Measurements from ENCODE around the gene CRHR1. TPM values are rescaled to one million over a fixed set of nuclear protein-coding genes. Genes with fewer than 3 reads are reported as not detected.

Gene CRHR1
- total RNA-seq, 1 donor from 2014 or later = 3.7 TPM

DNA sequence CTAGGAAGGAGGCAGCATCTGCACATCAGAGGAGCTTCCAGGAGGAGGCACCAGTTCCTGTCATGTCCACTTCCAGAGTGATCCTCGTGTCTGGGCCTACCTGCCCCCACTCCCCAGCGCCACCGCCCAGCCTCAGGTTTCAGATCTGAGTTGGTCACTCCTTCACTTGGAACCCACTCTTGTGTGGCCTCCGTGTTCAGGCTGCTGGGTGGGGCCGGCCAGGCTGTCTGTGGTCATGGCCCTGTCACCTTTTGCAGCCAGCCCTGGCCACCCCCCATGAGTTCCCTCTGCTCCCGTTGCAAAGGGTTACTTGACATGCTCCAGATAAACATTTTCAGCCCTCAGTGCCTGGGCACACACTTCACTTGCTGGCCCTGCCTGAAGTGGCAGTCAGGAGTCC is 33.9 kb downstream of the CRHR1 start:
- DNase-seq (ENCODE audit: low spot score in 2 of 2) = no peak
- FAIRE-seq = no peak

DNA sequence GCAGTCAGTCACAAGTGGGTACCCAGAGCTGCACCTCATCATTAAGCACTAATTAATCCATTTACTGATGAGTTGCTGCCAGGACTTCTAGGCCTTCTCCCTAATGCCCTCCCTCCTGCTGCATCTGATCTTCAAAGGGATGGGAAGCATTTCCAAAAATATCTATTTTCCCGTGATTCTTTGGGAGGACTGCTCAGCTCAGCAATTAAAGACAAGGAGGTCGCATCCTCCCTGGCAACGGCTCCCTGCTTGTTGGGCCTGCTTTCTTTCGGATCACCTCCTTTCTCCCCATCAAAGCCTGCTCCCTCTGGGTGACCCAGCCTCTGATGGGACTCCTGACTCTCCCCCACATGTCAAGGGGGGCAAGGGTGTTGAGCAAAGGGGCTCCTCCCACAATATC is 34.6 kb downstream of the CRHR1 start:
- FAIRE-seq (no peak), DNase-seq (ENCODE audit: low spot score in 2 of 2) (no peak)

DNA sequence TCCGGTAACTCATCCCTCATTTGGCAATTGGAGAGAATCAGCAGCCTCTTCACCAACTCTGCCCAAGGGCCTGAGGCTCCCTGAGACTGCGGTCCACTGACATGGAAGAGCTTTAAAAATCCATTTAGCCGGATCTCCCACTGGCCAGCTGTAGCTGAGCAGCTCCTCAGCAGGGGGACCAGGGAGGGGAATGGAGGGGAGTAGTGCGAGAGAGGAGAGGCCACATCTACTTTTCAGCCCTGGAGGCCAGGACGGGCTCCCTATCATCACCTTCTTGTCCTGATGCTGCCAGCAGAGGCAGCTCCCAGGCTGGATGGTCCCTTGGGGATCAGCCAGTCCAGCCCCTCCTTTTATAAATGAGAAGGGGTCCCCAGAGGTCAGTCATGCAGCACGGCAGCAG is 35.5 kb downstream of the CRHR1 start:
- no peak for FAIRE-seq
- DNase-seq (ENCODE audit: low spot score in 2 of 2) = no peak

DNA sequence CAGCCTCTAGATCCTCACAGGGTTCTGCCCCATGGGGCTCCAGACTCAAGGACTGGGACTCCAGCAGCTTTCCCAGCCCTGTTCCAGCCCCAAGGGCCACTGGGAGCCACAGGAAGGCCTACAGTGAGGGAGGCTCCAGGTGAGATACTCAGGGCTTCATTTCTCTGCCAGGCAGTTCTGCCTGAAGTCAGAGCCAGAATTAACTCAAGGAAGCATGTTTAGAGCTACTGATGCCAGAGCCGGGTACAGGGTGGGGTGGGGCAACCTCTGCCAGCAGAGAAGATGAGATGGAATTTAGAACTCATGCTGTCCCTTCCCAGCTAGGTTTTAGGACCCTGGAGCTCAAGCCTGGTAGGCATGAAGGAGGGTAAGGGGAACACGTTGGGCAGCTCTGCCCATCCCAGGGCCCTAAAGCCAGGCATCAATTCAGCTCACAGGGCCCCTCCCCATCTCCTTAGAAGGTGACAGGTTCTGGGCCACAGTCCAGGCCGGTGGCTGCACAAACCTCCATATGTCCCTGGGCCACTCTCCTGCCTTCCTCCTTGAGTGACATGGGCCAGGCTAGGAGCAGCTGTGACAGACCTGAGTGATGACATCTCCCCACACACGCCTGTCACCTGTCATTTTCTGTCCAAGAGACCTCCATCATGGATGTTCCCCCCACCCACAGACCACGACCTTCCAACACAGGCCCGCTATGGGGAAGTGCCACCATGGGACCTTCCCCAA is 36.1 kb downstream of the CRHR1 start:
- DNase-seq (ENCODE audit: low spot score in 2 of 2) = no peak

DNA sequence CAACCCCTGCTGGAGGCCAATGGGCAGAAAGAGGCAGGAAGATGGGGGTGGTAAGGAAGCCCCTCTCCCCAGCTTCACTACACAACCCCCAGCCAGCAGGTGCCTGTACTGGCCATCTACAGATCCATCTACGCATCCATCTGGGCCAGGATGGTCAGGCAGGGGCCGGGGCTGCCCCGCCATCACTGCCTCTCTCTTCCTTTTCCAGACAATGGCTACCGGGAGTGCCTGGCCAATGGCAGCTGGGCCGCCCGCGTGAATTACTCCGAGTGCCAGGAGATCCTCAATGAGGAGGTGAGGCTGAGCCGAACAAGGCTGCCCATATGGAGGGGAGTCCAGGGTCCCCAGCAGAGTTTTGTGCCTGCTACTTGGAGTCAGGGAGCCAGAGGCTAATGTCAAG is 37.0 kb downstream of the CRHR1 start:
- FAIRE-seq (no peak), DNase-seq (ENCODE audit: low spot score in 2 of 2) (no peak)

More for the DNA sequence above, 36.1 kb downstream of the CRHR1 start:
- FAIRE-seq = no peak

DNA sequence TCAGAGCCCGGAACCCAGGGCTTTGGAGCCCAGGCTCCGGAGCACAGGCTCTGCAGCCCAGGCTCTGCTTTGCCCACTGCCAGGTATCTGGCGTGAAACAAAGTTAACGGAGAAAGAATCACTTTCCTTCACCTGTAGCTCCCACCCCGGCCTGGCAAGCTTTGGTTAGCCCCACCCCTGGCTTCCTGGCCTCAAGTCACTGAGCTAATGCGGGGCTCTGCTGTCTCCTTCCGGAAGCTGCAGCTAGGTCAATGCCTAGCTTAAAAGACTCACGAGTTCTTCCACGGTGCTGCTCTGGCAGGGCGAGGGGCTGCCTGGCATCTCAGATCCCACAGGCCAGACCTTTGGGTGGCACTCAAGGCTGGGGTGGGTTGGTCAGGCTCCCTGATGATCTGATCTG is 39.5 kb downstream of the CRHR1 start:
- no peak for FAIRE-seq
- DNase-seq (ENCODE audit: low spot score in 2 of 2) = no peak

DNA sequence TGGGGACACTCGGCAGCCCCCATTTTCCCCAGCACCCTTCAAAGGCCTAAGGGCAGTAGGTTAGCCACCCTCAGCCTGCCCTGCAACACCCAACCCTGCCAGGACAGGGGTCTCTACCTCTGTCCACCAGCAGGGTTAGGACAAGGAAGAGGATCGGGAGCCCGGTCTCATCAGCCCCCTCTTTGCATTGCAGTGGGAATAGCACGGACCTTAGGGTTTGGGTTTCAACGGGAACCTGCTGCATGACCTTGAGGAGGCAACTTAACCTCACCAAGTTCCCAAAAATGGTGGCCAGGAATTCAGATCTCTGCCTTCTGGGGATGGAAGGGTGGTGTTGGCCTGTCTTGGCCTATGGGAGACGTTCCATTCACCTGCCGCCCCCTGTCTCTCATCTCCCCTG is 40.4 kb downstream of the CRHR1 start:
- no peak for DNase-seq (ENCODE audit: low spot score in 2 of 2)
- no peak for FAIRE-seq

DNA sequence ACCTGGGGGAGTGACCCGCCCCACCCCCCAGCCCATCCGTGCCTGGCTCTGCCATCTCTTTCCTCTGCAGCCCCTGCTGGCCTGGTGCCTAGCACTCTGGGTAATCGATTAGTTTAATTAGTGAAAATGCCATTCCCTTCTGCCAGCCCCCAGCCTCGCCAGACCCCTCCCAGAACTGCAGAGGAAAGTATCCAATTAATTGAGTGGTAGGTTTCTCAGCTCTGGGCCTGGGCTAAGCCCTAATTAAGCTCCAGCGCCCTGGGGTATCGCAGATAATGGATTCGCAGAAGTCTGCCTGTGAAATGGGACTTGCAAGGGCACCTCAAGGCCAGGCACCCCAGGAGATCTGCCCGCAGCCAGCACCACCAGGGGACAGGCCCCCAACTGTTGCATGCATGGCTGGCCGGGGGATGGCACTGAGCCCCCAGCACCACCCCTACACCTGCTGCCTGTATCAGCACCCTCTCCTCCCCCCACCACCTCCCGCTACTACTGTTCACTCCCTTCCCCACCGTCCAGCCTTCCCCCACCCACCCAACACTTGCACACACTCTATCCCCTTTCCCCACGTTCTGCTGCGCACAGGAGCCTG is 40.9 kb downstream of the CRHR1 start:
- FAIRE-seq (no peak), DNase-seq (ENCODE audit: low spot score in 2 of 2) (no peak)

DNA sequence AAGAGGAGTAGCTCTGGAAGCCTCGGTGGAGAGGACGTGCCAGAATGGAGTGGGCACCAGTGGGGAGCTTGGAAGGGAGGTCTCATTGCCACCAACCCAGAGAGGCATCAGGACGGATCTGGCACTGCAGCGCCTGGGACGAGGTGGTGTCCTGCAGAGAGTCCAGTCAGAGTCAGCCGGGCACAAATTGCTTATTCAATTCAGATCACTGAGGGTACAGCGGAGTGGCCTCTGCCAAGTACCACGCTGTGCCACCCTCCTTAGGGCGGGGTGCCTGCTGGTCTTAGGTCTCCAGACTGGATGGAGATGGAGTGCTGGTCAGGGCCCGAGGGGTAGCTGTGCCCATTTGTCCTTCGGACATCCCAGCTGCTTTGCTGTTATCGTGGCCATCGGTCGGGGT is 41.7 kb downstream of the CRHR1 start:
- DNase-seq (ENCODE audit: low spot score in 2 of 2) (peak; percentile 45 to 47), FAIRE-seq (no peak)

DNA sequence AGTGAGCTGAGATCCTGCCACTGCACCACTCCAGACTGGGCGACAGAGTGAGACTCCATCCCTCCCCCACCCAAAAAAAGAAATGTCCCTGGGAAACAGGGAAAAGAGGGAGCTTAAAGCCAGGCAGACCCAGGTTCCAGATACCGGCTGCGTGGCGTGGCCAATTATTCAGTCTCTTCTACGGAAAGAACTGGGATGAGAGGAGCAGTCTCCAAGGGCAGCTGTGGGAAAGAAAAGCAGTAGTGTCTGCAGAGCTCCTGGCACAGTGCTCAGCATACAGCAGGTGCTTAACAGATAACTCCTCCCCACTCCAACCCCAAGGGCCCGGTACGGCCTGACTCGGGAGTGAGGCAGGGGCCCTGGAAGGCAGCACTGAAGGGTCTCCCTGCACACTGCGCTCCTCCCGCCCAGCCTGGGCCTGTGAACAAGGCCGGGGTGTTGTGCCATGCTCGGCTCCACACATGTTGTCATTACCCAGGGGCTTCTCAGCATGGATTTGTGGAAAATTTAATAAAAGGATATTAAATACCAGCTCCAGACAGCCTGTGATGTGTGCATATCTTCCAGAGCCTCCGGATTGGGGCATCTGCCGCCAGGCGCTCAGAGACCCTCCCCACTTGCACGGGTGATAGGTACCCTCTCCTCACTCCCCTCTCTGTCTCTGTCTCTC is 42.9 kb downstream of the CRHR1 start:
- FAIRE-seq = no peak
- DNase-seq (ENCODE audit: low spot score in 2 of 2) = no peak

DNA sequence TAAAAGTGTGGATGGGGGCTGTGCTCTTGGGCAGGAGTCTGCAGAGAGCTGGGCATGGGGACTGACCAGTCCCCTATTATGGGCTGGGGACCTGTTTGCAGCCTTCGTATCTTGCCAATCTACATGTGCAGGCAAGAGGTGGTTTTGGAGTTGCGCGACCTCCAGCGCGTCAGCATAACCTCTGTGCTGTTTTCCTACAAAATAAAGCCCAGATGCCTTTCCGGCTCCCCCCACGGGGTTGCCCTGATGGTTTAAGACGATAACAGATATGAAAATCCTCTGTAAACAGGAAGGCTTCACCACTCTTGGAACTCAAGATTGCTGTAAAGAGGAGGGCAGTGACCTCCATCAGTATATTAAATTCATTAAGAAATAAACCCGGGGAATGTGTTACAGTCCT is 44.1 kb downstream of the CRHR1 start:
- DNase-seq (ENCODE audit: low spot score in 2 of 2) = no peak
- no peak for FAIRE-seq

DNA sequence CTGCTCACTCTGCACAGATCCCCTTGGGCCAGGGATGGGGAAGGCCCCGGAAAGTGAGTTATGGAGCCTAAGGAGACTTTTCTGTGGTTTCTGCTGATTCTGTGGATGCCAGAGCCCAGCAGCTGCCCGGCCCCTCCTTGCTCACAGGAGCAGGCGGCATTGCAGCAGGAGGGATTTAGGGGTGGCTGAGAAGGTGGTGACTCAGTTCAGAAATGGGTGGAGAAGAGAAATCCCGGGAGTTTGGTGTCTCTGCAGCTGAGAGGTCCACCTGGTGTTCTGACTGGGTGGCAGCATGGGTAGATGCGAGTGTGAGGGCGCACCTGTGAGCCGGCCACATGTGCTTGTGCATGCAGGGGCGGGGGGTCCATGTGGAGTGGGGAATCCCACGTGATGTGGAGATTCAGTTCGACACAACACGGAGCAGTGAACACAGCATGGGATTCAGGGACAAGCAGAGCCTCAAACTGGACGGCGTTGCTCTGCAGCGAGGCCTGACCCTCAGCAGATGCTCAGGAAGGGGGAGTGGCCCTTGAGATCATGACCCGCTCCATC is 44.5 kb downstream of the CRHR1 start:
- FAIRE-seq (no peak), DNase-seq (ENCODE audit: low spot score in 2 of 2) (peak in 1 of 2 donors; percentile 45)

DNA sequence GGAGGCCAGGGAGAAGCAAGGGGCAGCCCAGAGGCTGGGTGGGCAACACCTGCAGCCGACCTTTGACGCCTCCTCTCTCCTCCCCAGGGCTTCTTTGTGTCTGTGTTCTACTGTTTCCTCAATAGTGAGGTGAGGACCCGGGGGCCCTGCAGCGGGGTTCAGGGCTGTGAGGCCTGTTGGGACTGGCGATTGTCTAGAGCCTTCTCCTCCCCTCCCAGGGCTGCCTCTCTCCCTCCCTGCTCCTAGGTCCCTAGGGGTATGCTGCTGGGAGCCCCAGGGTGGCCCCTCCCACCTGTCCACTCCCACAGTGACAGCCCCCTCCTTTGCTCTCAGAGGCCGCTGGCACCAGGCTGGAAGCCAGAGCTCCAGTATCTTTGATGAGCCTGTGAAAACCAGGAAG is 49.8 kb downstream of the CRHR1 start:
- FAIRE-seq (no peak), DNase-seq (ENCODE audit: low spot score in 2 of 2) (no peak)

DNA sequence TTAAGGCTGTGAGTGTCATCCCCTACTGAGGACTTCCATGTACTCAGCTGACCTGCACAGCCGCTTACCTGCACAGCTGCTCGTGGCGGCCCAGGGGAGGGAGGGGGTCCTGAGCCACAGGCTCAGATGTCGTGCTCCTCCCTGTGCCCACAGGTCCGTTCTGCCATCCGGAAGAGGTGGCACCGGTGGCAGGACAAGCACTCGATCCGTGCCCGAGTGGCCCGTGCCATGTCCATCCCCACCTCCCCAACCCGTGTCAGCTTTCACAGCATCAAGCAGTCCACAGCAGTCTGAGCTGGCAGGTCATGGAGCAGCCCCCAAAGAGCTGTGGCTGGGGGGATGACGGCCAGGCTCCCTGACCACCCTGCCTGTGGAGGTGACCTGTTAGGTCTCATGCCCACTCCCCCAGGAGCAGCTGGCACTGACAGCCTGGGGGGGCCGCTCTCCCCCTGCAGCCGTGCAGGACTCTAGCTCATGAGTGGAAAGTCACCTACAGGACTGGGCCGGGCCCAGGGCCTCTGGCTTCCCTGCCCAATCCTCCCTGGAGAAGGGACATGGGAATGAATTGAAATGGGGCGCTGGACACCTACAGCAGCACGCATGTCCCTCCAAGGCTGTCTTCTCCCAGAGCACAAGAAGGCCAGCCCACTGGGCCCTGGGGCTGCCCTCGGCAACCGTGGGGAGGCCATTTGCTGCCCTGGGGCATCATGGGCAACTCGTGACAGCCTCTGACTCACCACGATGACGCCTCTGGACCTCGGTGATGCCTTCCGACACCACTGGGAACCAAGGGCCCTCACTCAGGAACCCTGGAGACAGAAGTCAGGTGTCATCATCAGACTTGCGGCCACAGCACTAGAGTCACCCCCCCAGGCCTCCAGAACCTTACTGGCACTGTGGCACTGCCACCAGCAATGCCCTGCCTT is 50.6 kb downstream of the CRHR1 start:
- FAIRE-seq = no peak
- no peak for DNase-seq (ENCODE audit: low spot score in 2 of 2)

DNA sequence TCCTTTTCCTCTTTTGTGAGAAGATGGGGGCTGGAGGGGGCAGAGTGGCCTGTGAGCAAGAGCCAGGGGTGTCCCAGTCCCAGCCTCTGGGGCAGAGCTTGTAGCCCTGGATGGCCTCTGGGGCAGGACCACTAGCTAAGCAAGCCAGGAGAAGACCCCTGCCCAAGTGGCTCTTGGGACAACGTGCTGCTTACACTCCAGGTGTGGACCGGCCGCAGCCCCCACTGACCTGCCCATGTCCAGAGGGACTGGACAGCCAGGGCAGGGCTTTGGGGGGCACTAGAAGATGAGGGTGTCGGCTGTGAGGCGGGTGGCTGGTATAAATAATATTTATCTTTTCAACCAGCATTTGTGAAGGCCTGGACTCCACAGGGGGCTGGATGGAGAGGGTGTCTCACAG is 51.4 kb downstream of the CRHR1 start:
- DNase-seq (ENCODE audit: low spot score in 2 of 2) (no peak), FAIRE-seq (no peak)

DNA sequence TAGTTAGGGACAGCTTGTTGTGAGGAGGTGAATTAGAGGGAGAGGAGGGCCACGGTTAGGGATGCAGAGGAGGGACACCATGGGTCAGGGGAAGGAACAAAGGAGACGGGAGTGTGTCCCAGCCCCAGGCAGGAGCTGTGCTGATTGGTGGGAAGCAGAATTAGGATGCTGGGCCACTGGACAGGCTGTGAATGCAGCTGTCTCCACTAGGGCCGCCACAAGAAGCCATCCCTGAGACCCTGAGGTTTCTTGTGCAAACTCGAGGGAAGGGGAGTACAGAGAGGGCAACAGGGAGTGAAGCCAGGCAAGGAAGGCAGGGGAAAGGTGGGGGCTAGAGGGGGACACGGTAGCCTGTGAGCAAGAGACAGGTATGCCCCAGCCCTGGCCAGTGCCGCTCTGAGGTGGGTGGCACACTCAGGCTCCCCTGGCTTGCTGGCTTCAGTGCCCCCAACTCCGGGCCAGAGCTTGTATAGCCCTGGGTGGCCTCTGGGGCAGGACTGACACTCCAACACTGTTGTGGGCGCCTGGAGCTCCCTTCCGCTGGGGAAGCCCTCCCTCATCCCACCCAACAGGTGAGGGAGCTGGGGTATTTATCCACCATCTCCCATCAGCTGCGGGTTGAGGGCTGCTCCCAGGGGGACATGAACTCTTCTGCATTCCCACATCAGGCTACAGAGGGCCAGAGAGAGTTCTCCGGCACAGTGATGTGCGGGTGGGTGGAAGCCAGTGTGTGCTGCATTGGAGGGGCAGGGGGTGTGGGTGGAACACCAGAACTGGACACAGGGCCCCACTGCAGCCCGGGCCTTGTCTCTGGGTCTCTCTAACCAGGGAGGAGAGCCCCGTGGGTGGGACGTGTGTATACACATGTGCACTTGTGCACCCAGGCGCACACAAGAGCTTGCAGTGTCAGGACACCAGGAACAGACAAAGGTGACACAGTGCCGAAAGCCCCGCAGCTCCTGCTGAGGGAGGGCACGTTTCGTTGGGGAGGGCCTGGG is 52.2 kb downstream of the CRHR1 start:
- FAIRE-seq (no peak), DNase-seq (ENCODE audit: low spot score in 2 of 2) (no peak)

DNA sequence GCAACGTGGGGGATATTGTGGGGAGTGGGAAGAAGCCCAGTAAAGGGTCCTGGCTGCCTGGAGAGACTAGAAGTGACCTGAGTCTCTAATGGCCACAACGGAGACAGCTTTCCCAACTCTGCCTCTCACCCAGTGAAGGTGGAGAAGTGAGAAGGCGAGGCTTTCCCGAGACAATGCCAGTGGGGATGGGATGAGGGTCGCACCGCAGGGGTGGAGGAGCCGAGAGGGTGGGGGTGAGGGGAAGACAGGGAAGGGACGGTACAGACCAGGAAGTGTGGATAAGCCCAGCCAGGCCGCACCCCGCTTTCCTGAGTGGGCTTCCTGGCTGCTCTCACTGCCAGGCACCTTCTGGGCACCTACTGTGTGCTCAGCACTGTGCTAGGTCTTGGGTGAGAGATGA is 53.1 kb downstream of the CRHR1 start:
- DNase-seq (ENCODE audit: low spot score in 2 of 2) = no peak

DNA sequence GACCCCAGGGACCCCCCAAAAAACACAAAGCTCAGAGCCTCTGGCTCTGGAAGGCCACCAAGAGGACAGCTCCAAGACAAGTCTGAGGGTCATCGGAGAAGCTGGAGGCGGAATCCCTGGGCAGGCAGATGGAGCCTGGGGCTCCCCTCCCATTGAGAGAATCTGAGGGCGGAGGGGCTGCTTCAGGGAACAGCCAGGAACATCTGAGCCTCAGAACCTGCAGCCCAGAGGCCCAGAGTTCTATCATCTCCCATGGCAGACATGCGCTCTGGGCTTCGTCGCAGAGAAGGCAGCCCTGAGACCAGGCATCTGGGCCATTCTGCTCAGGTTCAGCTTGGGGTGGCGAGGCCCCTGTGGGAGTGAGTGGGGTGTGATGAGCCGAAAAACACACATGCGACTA is 53.5 kb downstream of the CRHR1 start:
- DNase-seq (ENCODE audit: low spot score in 2 of 2) (no peak), FAIRE-seq (no peak)

More for the DNA sequence above, 53.1 kb downstream of the CRHR1 start:
- no peak for FAIRE-seq

DNA sequence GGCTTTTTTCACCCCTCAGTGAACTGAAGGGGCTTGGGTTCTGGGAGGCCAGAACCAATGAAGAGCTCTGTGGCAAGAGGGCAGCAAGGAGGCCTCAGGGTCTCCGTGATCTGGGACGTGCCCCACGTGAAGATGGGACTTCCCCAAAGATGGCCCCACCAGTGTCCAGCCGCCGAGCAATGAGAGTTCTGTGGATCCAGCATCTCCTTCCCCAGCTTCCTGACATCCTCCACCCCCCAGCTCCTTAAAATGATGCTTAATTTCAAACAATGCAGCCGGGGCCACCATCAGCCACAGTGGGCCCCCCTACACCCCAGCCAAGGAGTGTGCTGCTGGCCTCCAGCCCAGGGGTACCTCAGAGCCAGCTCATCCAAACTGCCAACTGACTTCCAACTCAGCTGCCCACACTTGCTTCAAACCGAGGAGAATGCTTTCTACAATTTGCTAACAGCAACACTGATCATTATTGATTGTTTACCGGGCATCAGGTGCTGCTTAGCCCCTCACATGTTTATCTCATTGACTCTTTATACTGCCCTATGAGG is 54.7 kb downstream of the CRHR1 start:
- DNase-seq (ENCODE audit: low spot score in 2 of 2) = no peak
- FAIRE-seq = no peak

All from frontal cortex (tissue), 4 donors.